RWPE1 (cell line): ENCODE data around the gene IL17C.

ENCODE experiments used
- CTCF ChIA-PET: fragments of 350-600 bp; sonication (Branson Sonifier 250); formaldehyde crosslinking; extraction: SDS; loops from one replicate; lab custom pipeline; 2021; lab: Yijun Ruan, JAX
- POLR2A ChIA-PET: fragments of 400-600 bp; formaldehyde crosslinking; extraction: SDS; loops from one replicate; lab custom pipeline; 2020; ENCODE audit warnings: antibody characterized with exemption; ENCODE audit not compliant: low non-redundant PET; lab: Yijun Ruan, JAX
- DNase-seq: peaks from one replicate; pipeline ENCODE4 v3.0.0; 2012; ENCODE audit warnings: low spot score
- H3K27ac ChIP-seq: fragments of 450-650 bp; 2 replicates; pipeline ENCODE4 v1.5.1; 2017
- CTCF ChIP-seq: fragments of 450-650 bp; conservative IDR thresholded peaks from 2 replicates; pipeline ENCODE4 v1.5.1; 2017; ENCODE audit warnings: low read depth, mild to moderate bottlenecking

The IL17C gene

GRCh38 chr16:88678224-88678979 is 40.0 kb downstream of the IL17C start:
- CTCF ChIA-PET = interaction anchor here (0.7 kb wide), 1 partner anchor 235 kb away, joined by 3 read pairs; no protein-coding TSS in a partner anchor
- no peak overlapping the region for H3K27ac ChIP-seq
- no peak for TF ChIP-seq CTCF

GRCh38 chr16:88680554-88681083 is 42.2 kb downstream of the IL17C start:
- CTCF ChIA-PET = interaction anchor here (0.8 to 1.5 kb wide), 3 partner anchors 9 to 74 kb away, joined by 3 to 4 read pairs (median 4); no protein-coding TSS in a partner anchor
- no peak for DNase-seq
- POLR2A ChIA-PET = interaction anchor here (0.6 kb wide), 1 partner anchor 15 kb away, joined by 3 read pairs; no protein-coding TSS in a partner anchor
- H3K27ac ChIP-seq = no peak overlapping the region
- no peak for TF ChIP-seq CTCF

More at GRCh38 chr16:88678224-88678979, 40.0 kb downstream of the IL17C start:
- no peak for DNase-seq
- POLR2A ChIA-PET = no interaction called here

DNA sequence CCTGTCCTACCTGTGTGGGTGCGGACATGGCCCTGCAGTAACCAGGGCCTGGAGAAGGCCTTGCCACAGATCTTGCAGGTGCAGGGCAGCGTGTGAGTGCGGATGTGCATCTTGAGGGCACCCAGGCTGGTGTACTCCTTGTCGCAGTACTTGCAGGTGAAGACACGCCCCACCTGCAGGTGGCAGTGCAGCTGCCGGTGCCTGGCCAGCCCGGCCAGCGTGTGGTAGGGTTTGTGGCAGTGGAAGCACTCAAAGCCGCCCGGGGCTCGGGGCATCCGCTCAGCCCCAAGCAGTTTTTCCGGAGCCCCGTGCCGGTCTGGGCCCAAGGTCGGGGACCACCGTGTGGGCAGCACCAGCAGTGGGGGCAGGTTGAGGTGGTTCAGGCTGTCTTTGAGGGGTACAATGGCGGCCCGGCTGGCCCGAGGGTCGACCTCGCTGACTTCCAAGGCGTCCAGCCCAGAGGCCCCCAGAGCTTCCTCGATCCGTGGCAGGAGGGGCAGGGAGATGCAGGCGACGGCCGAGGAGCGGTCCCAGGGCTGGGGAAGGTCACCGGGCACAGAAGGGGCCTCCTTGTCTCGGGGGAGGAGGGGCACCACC is 42.8 kb downstream of the IL17C start:
- no peak for DNase-seq
- CTCF ChIA-PET = interaction anchor here (0.8 to 1.5 kb wide), 3 partner anchors 9 to 74 kb away, joined by 3 to 4 read pairs (median 4); no protein-coding TSS in a partner anchor
- TF ChIP-seq CTCF = no peak
- no peak overlapping the region for H3K27ac ChIP-seq
- POLR2A ChIA-PET = no interaction called here

- no peak for DNase-seq
- ChIA-PET POLR2A (no interaction called here), CTCF (interaction anchor here (0.8 to 1.5 kb wide), 2 partner anchors 10 to 20 kb away, joined by 4 read pairs; no protein-coding TSS in a partner anchor)
- no peak for TF ChIP-seq CTCF
- no peak overlapping the region for H3K27ac ChIP-seq
Measured at GRCh38 chr16:88681709-88682451, 43.5 kb downstream of the IL17C start.

GRCh38 chr16:88684569-88685155 is 46.3 kb downstream of the IL17C start:
- POLR2A ChIA-PET = no interaction called here
- CTCF ChIA-PET = interaction anchor here (0.7 to 1.8 kb wide), 5 partner anchors 10 to 51 kb away, joined by 3 to 12 read pairs (median 4); no protein-coding TSS in a partner anchor
- no peak for TF ChIP-seq CTCF
- no peak overlapping the region for H3K27ac ChIP-seq
- no peak for DNase-seq
